Nucleus accumbens (tissue), 56 donors: ENCODE measurements around the gene ZFYVE21.
A peak's percentile ranks its signal among the peaks of the same experiment; 100 is the strongest.

ENCODE experiments used
- DNase-seq, 56 donors: peaks; one replicate each; lab custom pipeline; 2025; lab: John Stamatoyannopoulos, UW

ZFYVE21 gene

GRCh38 chr14:103734081-103734888 is 18.7 kb downstream of the ZFYVE21 start:
- no peak for DNase-seq

GRCh38 chr14:103735022-103735421 is 19.4 kb downstream of the ZFYVE21 start:
- no peak for DNase-seq

- peak in 11 of 56 donors; percentile 27 to 63 (median 46) for DNase-seq
Measured at GRCh38 chr14:103735439-103735814, 19.8 kb downstream of the ZFYVE21 start.

- DNase-seq: no peak
Measured at GRCh38 chr14:103735815-103736545, 20.4 kb downstream of the ZFYVE21 start.

GRCh38 chr14:103736546-103737431 is 21.2 kb downstream of the ZFYVE21 start:
- peak in 12 of 56 donors; percentile 23 to 69 (median 52) for DNase-seq

GRCh38 chr14:103737432-103738045 is 21.9 kb downstream of the ZFYVE21 start:
- no peak for DNase-seq

GRCh38 chr14:103738166-103738565 is 22.6 kb downstream of the ZFYVE21 start:
- DNase-seq: no peak

GRCh38 chr14:103738701-103739451 is 23.3 kb downstream of the ZFYVE21 start:
- DNase-seq: peak in 11 of 56 donors; percentile 26 to 71 (median 44)

- no peak for DNase-seq
Measured at GRCh38 chr14:103739466-103739792, 23.8 kb downstream of the ZFYVE21 start.

- no peak for DNase-seq
Measured at GRCh38 chr14:103739793-103740501, 24.3 kb downstream of the ZFYVE21 start.

- peak in 1 of 56 donors; percentile 42 for DNase-seq
Measured at GRCh38 chr14:103740991-103741689, 25.5 kb downstream of the ZFYVE21 start.

GRCh38 chr14:103741876-103742275 is 26.3 kb downstream of the ZFYVE21 start:
- no peak for DNase-seq

- DNase-seq: no peak
Measured at GRCh38 chr14:103742499-103743255, 27.1 kb downstream of the ZFYVE21 start.

- no peak for DNase-seq
Measured at GRCh38 chr14:103743691-103744090, 28.1 kb downstream of the ZFYVE21 start.

- no peak for DNase-seq
Measured at GRCh38 chr14:103744621-103745395, 29.2 kb downstream of the ZFYVE21 start.

GRCh38 chr14:103745424-103745823 is 29.8 kb downstream of the ZFYVE21 start:
- no peak for DNase-seq

GRCh38 chr14:103746701-103747100 is 31.1 kb downstream of the ZFYVE21 start:
- peak in 3 of 56 donors; percentile 41 to 47 (median 44) for DNase-seq
